ENCODE measurements around the gene COA8. TPM values are rescaled to one million over a fixed set of nuclear protein-coding genes. Genes with fewer than 3 reads are reported as not detected.

COA8 gene
- total RNA-seq, 4 donors from 2014 or later: 26.8 to 46.1 (median 37.6) TPM

GRCh38 chr14:103535891-103536565 is 26.7 kb upstream of the COA8 start:
- Histone ChIP-seq H3K9me3 (no peaks in the 10 kb centered on the region), H3K27ac (replicated peaks in 1 of 4) (peak overlapping the region; percentile 93 to 97 (median 94)), H3K36me3 (peaks cover 0 to 49% (median 23%) of the 10 kb centered on the region in 4 donors), H3K4me1 (peaks cover 37 to 100% (median 99%) of the 10 kb centered on the region in 4 donors), H3K27me3 (no peaks in the 10 kb centered on the region), H3K4me3 (peak overlapping the region in 2 of 4 donors; percentile 7 to 19)
- WGBS: no CpG with 5 or more reads among the region's 11 CpGs
- TF ChIP-seq POLR2AphosphoS5 (IDR thresholded peaks at IDR 0.05) (no peak), EP300 (IDR thresholded peaks at IDR 0.05) (no peak), CTCF (IDR thresholded peaks at IDR 0.05) (no peak), POLR2A (IDR thresholded peaks at IDR 0.05; ENCODE audit: low read depth) (no peak)
- intact Hi-C loops (cut with DNase I): no loop called here
- DNase-seq (ENCODE audit: extremely low spot score): no peak

- peaks cover 0 to 43% (median 23%) of the 10 kb centered on the region in 4 donors for H3K36me3 ChIP-seq
- peaks cover 44 to 100% (median 99%) of the 10 kb centered on the region in 4 donors for H3K4me1 ChIP-seq
- H3K4me3 ChIP-seq: no peak overlapping the region
- TF ChIP-seq POLR2A (IDR thresholded peaks at IDR 0.05; ENCODE audit: low read depth) (no peak), EP300 (IDR thresholded peaks at IDR 0.05) (no peak), CTCF (IDR thresholded peaks at IDR 0.05) (no peak), POLR2AphosphoS5 (IDR thresholded peaks at IDR 0.05) (no peak)
- WGBS: 52% methylated on average over 3 of the region's 9 CpGs
- DNase-seq (ENCODE audit: extremely low spot score): no peak
- H3K27me3 ChIP-seq: no peaks in the 10 kb centered on the region
- no peaks in the 10 kb centered on the region for H3K9me3 ChIP-seq
- intact Hi-C loops (cut with DNase I): no loop called here
- peak overlapping the region; percentile 93 to 97 (median 94) for H3K27ac ChIP-seq (replicated peaks in 1 of 4)
Measured at GRCh38 chr14:103536693-103537092, 26.1 kb upstream of the COA8 start.

- Histone ChIP-seq H3K27ac (replicated peaks in 1 of 4) (peak overlapping the region; percentile 93 to 97 (median 94)), H3K9me3 (no peaks in the 10 kb centered on the region), H3K36me3 (peaks cover 0 to 36% (median 20%) of the 10 kb centered on the region in 4 donors), H3K4me1 (peaks cover 51 to 100% (median 99%) of the 10 kb centered on the region in 4 donors), H3K27me3 (no peaks in the 10 kb centered on the region), H3K4me3 (no peak overlapping the region)
- intact Hi-C loops (cut with DNase I): no loop called here
- WGBS: 77% methylated on average over 11 of the region's 18 CpGs
- DNase-seq (ENCODE audit: extremely low spot score): no peak
- TF ChIP-seq POLR2AphosphoS5 (IDR thresholded peaks at IDR 0.05): peak in 1 of 2 donors; percentile 13
- no peak for TF ChIP-seq EP300 (IDR thresholded peaks at IDR 0.05)
- TF ChIP-seq CTCF (IDR thresholded peaks at IDR 0.05): no peak
- TF ChIP-seq POLR2A (IDR thresholded peaks at IDR 0.05; ENCODE audit: low read depth): no peak
Measured at GRCh38 chr14:103537175-103537990, 25.4 kb upstream of the COA8 start.

GRCh38 chr14:103538291-103539055 is 24.3 kb upstream of the COA8 start:
- H3K27me3 ChIP-seq: no peaks in the 10 kb centered on the region
- H3K36me3 ChIP-seq: peaks cover 0 to 25% (median 14%) of the 10 kb centered on the region in 4 donors
- TF ChIP-seq POLR2AphosphoS5 (IDR thresholded peaks at IDR 0.05) (peak; percentile 50 to 62), POLR2A (IDR thresholded peaks at IDR 0.05; ENCODE audit: low read depth) (no peak)
- 39% methylated on average over 15 of the region's 30 CpGs for WGBS
- peak overlapping the region; percentile 93 to 97 (median 94) for H3K27ac ChIP-seq (replicated peaks in 1 of 4)
- H3K9me3 ChIP-seq: no peaks in the 10 kb centered on the region
- DNase-seq (ENCODE audit: extremely low spot score): no peak
- H3K4me3 ChIP-seq: no peak overlapping the region
- intact Hi-C loops (cut with DNase I): no loop called here
- peaks cover 61 to 100% (median 99%) of the 10 kb centered on the region in 4 donors for H3K4me1 ChIP-seq
